GM23338 (cell line): Measurements from ENCODE around the gene ADGRV1. TPM values are rescaled to one million over a fixed set of nuclear protein-coding genes. Genes with fewer than 3 reads are reported as not detected.

Source experiments
- ATAC-seq: fragments of 200-7000 bp; cut with Tn5 transposase; 3 replicates; pipeline ENCODE4 v1.9.1; 2020
- DNase-seq: peaks from one replicate; pipeline ENCODE4 v3.0.0-alpha.2; 2015; ENCODE audit warnings: low spot score
- H2AFZ ChIP-seq: fragments of 200-600 bp; sonication (generic); 2 replicates; pipeline ENCODE4 v1.8.0; 2016; ENCODE audit warnings: antibody characterized with exemption, mild to moderate bottlenecking, moderate library complexity
- H3F3A ChIP-seq: fragments of 200-600 bp; sonication (generic); replicated peaks from 2 replicates; pipeline ENCODE4 v1.8.0; 2017; ENCODE audit warnings: antibody characterized with exemption, mixed run types, low read depth
- H3K27ac ChIP-seq: fragments of 200-600 bp; sonication (generic); 2 replicates; pipeline ENCODE4 v1.6.1; 2016; ENCODE audit warnings: low read depth
- H3K27me3 ChIP-seq: fragments of 200-600 bp; sonication (generic); 2 replicates; pipeline ENCODE4 v1.8.0; 2016; ENCODE audit warnings: mild to moderate bottlenecking, mixed run types, moderate library complexity; ENCODE audit not compliant: insufficient read depth
- H3K36me3 ChIP-seq: fragments of 200-600 bp; sonication (generic); 2 replicates; pipeline ENCODE4 v1.8.0; 2016; ENCODE audit warnings: mild to moderate bottlenecking; ENCODE audit not compliant: insufficient read depth
- H3K4me1 ChIP-seq: fragments of 200-600 bp; sonication (generic); 2 replicates; pipeline ENCODE4 v1.8.0; 2016; ENCODE audit warnings: mild to moderate bottlenecking, moderate library complexity; ENCODE audit not compliant: insufficient read depth
- H3K4me2 ChIP-seq: fragments of 200-600 bp; sonication (generic); 2 replicates; pipeline ENCODE4 v1.7.1; 2017; ENCODE audit warnings: mixed run types
- H3K4me3 ChIP-seq: fragments of 200-600 bp; sonication (generic); 2 replicates; pipeline ENCODE4 v1.6.1; 2016; ENCODE audit warnings: mixed run types
- H3K79me2 ChIP-seq: fragments of 200-600 bp; sonication (generic); replicated peaks from 2 replicates; pipeline ENCODE4 v1.8.0; 2017; ENCODE audit warnings: mild to moderate bottlenecking; ENCODE audit not compliant: insufficient read depth
- H3K9me2 ChIP-seq: fragments of 200-600 bp; sonication (generic); 2 replicates; pipeline ENCODE4 v1.8.0; 2017; ENCODE audit not compliant: insufficient read depth
- H4K20me1 ChIP-seq: fragments of 200-600 bp; sonication (generic); replicated peaks from 2 replicates; pipeline ENCODE4 v1.8.0; 2017; ENCODE audit warnings: mild to moderate bottlenecking; ENCODE audit not compliant: insufficient read depth
- H3K27ac Mint-ChIP-seq: 2 replicates; pipeline ENCODE4 v1.8.0; 2020; ENCODE audit warnings: inconsistent platforms, mild to moderate bottlenecking, moderate library complexity, mixed read lengths
- H3K27me3 Mint-ChIP-seq: 3 replicates; pipeline ENCODE4 v1.8.0; 2022; ENCODE audit warnings: low read depth, mild to moderate bottlenecking, moderate library complexity, mixed read lengths, inconsistent platforms; ENCODE audit not compliant: insufficient read depth, poor library complexity
- H3K36me3 Mint-ChIP-seq: 3 replicates; pipeline ENCODE4 v1.8.0; 2021; ENCODE audit warnings: low read depth, mild to moderate bottlenecking, inconsistent platforms, moderate library complexity, mixed read lengths
- H3K4me1 Mint-ChIP-seq: 3 replicates; pipeline ENCODE4 v1.8.0; 2020; ENCODE audit warnings: mild to moderate bottlenecking, inconsistent platforms, mixed read lengths
- H3K4me3 Mint-ChIP-seq: 3 replicates; pipeline ENCODE4 v1.8.0; 2021; ENCODE audit warnings: moderate library complexity, mild to moderate bottlenecking, inconsistent platforms, mixed read lengths
- H3K9me3 Mint-ChIP-seq: 3 replicates; pipeline ENCODE4 v1.8.0; 2020; ENCODE audit warnings: moderate library complexity, mild to moderate bottlenecking, inconsistent platforms, mixed read lengths
- CREB1 ChIP-seq: fragments of 250-450 bp; sonication (Bioruptor Pico); IDR thresholded peaks from 2 replicates; pipeline ENCODE4 v1.5.0; 2020; ENCODE audit warnings: low read depth, mild to moderate bottlenecking, moderate library complexity
- EZH2 ChIP-seq: fragments of 200-600 bp; sonication (generic); IDR thresholded peaks from one replicate; pipeline ENCODE4 v1.8.0; 2017; ENCODE audit warnings: antibody characterized with exemption, mild to moderate bottlenecking, low read depth; ENCODE audit not compliant: unreplicated experiment
- EZH2phosphoT487 ChIP-seq: fragments of 200-600 bp; sonication (generic); IDR thresholded peaks from one replicate; pipeline ENCODE4 v1.8.1; 2018; ENCODE audit warnings: antibody characterized with exemption; ENCODE audit not compliant: unreplicated experiment
- JUNB ChIP-seq: IDR thresholded peaks from one replicate; pipeline ENCODE4 v1.6.1; 2016; ENCODE audit warnings: antibody characterized with exemption; ENCODE audit not compliant: unreplicated experiment
- POLR2AphosphoS5 ChIP-seq: IDR thresholded peaks from 2 replicates; pipeline ENCODE4 v1.6.1; 2016; ENCODE audit warnings: antibody characterized with exemption, low read depth
- STAT1 ChIP-seq: IDR thresholded peaks from one replicate; pipeline ENCODE4 v1.6.1; 2016; ENCODE audit warnings: antibody characterized with exemption; ENCODE audit not compliant: unreplicated experiment
- ZNF114 ChIP-seq: fragments of 250-450 bp; sonication (Bioruptor Pico); IDR thresholded peaks from 2 replicates; pipeline ENCODE4 v1.5.0; 2020; ENCODE audit warnings: mild to moderate bottlenecking, moderate library complexity
- polyA plus RNA-seq: library from polyadenylated mRNA; unstranded; fragments of >200 nt; fragmentation: Nextera tagmentation; extraction: Ambion mirVana; gene quantifications from 2 replicates; pipeline ENCODE4 v1.2.1, GENCODE V29; 2016
- total RNA-seq: library from RNA; depleted of rRNA; stranded (reverse); fragments of >200 nt; shearing (Covaris generic); gene quantifications from 2 replicates; pipeline ENCODE4 v1.2.3, GENCODE V29; 2014
- TF ChIP-seq, protein P1 (sequence below), 2 experiments: fragments of 200-600 bp in 1 of 2; sonication (generic) in 1 of 2; conservative IDR thresholded peaks; 2 replicates each; pipeline versions ENCODE4 v1.5.1 to v1.6.1; 2016 to 2017; ENCODE audit warnings: antibody characterized with exemption in 2 of 2, low read depth in 2 of 2, mild to moderate bottlenecking in 2 of 2, moderate library complexity in 1 of 2
- TF ChIP-seq, protein P2 (sequence below): fragments of 250-450 bp; sonication (Bioruptor Pico); IDR thresholded peaks from 2 replicates; pipeline ENCODE4 v1.5.0; 2020; ENCODE audit warnings: mild to moderate bottlenecking, moderate library complexity
- TF ChIP-seq, protein P3 (sequence below): IDR thresholded peaks from one replicate; pipeline ENCODE4 v1.6.1; 2018; ENCODE audit warnings: antibody characterized with exemption; ENCODE audit not compliant: unreplicated experiment

Gene ADGRV1
- total and polyA plus RNA-seq, 2 experiments from 2014 or later: 46.1 to 149 TPM

DNA sequence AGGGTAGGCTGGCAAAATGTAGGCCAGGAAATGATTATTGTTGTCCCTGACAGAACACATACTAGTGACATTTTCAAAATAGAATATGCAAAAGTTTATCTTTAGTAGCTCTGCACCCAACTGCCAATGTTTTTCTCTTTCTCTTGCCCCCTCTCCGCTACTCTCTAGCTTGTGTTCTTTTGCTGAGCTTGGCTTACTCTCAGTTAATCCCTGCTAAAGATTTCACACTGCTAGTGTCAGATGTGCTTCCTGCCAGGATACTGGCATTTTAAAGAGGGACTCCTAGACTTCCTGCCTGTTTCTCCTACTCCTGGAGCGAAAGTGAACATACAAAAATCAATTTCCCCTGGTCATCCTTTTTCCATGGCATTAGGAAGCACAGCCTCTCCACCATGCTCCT is 564.1 kb downstream of the ADGRV1 start:
- Histone ChIP-seq H4K20me1 (0 out of 2 replicates have a peak, but pooled peaks cover 5% of the 10 kb centered on the region), H3K4me3 (no peak overlapping the region), H3K27me3 (no peaks in the 10 kb centered on the region), H3K79me2 (no peaks in the 10 kb centered on the region), H3F3A (no peaks in the 10 kb centered on the region), H2AFZ (no peak overlapping the region), H3K9me2 (no peaks in the 10 kb centered on the region), H3K27ac (no peak overlapping the region), H3K4me2 (no peak overlapping the region), H3K4me1 (no peaks in the 10 kb centered on the region), H3K36me3 (no peaks in the 10 kb centered on the region)
- ATAC-seq: no peak
- no peak for TF ChIP-seq ZNF114 (CRISPR knock-in tag)
- no peak for TF ChIP-seq EZH2
- TF ChIP-seq, protein P1, sequence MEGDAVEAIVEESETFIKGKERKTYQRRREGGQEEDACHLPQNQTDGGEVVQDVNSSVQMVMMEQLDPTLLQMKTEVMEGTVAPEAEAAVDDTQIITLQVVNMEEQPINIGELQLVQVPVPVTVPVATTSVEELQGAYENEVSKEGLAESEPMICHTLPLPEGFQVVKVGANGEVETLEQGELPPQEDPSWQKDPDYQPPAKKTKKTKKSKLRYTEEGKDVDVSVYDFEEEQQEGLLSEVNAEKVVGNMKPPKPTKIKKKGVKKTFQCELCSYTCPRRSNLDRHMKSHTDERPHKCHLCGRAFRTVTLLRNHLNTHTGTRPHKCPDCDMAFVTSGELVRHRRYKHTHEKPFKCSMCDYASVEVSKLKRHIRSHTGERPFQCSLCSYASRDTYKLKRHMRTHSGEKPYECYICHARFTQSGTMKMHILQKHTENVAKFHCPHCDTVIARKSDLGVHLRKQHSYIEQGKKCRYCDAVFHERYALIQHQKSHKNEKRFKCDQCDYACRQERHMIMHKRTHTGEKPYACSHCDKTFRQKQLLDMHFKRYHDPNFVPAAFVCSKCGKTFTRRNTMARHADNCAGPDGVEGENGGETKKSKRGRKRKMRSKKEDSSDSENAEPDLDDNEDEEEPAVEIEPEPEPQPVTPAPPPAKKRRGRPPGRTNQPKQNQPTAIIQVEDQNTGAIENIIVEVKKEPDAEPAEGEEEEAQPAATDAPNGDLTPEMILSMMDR (conservative IDR thresholded peaks at IDR 0.05; ENCODE audit: low read depth in 2 of 2): no peak
- TF ChIP-seq CREB1 (CRISPR knock-in tag): no peak
- TF ChIP-seq, protein P2, sequence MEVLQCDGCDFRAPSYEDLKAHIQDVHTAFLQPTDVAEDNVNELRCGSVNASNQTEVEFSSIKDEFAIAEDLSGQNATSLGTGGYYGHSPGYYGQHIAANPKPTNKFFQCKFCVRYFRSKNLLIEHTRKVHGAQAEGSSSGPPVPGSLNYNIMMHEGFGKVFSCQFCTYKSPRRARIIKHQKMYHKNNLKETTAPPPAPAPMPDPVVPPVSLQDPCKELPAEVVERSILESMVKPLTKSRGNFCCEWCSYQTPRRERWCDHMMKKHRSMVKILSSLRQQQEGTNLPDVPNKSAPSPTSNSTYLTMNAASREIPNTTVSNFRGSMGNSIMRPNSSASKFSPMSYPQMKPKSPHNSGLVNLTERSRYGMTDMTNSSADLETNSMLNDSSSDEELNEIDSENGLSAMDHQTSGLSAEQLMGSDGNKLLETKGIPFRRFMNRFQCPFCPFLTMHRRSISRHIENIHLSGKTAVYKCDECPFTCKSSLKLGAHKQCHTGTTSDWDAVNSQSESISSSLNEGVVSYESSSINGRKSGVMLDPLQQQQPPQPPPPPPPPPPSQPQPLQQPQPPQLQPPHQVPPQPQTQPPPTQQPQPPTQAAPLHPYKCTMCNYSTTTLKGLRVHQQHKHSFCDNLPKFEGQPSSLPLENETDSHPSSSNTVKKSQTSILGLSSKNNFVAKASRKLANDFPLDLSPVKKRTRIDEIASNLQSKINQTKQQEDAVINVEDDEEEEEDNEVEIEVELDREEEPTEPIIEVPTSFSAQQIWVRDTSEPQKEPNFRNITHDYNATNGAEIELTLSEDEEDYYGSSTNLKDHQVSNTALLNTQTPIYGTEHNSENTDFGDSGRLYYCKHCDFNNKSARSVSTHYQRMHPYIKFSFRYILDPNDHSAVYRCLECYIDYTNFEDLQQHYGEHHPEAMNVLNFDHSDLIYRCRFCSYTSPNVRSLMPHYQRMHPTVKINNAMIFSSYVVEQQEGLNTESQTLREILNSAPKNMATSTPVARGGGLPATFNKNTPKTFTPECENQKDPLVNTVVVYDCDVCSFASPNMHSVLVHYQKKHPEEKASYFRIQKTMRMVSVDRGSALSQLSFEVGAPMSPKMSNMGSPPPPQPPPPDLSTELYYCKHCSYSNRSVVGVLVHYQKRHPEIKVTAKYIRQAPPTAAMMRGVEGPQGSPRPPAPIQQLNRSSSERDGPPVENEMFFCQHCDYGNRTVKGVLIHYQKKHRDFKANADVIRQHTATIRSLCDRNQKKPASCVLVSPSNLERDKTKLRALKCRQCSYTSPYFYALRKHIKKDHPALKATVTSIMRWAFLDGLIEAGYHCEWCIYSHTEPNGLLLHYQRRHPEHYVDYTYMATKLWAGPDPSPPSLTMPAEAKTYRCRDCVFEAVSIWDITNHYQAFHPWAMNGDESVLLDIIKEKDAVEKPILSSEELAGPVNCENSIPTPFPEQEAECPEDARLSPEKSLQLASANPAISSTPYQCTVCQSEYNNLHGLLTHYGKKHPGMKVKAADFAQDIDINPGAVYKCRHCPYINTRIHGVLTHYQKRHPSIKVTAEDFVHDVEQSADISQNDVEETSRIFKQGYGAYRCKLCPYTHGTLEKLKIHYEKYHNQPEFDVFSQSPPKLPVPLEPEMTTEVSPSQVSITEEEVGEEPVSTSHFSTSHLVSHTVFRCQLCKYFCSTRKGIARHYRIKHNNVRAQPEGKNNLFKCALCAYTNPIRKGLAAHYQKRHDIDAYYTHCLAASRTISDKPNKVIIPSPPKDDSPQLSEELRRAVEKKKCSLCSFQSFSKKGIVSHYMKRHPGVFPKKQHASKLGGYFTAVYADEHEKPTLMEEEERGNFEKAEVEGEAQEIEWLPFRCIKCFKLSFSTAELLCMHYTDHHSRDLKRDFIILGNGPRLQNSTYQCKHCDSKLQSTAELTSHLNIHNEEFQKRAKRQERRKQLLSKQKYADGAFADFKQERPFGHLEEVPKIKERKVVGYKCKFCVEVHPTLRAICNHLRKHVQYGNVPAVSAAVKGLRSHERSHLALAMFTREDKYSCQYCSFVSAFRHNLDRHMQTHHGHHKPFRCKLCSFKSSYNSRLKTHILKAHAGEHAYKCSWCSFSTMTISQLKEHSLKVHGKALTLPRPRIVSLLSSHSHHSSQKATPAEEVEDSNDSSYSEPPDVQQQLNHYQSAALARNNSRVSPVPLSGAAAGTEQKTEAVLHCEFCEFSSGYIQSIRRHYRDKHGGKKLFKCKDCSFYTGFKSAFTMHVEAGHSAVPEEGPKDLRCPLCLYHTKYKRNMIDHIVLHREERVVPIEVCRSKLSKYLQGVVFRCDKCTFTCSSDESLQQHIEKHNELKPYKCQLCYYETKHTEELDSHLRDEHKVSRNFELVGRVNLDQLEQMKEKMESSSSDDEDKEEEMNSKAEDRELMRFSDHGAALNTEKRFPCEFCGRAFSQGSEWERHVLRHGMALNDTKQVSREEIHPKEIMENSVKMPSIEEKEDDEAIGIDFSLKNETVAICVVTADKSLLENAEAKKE (CRISPR knock-in tag): no peak
- TF ChIP-seq EZH2phosphoT487: no peak
- TF ChIP-seq STAT1: no peak
- no peak for TF ChIP-seq JUNB
- TF ChIP-seq, protein P3, sequence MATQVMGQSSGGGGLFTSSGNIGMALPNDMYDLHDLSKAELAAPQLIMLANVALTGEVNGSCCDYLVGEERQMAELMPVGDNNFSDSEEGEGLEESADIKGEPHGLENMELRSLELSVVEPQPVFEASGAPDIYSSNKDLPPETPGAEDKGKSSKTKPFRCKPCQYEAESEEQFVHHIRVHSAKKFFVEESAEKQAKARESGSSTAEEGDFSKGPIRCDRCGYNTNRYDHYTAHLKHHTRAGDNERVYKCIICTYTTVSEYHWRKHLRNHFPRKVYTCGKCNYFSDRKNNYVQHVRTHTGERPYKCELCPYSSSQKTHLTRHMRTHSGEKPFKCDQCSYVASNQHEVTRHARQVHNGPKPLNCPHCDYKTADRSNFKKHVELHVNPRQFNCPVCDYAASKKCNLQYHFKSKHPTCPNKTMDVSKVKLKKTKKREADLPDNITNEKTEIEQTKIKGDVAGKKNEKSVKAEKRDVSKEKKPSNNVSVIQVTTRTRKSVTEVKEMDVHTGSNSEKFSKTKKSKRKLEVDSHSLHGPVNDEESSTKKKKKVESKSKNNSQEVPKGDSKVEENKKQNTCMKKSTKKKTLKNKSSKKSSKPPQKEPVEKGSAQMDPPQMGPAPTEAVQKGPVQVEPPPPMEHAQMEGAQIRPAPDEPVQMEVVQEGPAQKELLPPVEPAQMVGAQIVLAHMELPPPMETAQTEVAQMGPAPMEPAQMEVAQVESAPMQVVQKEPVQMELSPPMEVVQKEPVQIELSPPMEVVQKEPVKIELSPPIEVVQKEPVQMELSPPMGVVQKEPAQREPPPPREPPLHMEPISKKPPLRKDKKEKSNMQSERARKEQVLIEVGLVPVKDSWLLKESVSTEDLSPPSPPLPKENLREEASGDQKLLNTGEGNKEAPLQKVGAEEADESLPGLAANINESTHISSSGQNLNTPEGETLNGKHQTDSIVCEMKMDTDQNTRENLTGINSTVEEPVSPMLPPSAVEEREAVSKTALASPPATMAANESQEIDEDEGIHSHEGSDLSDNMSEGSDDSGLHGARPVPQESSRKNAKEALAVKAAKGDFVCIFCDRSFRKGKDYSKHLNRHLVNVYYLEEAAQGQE: no peak
- TF ChIP-seq POLR2AphosphoS5: no peak
- peaks cover 4% of the 10 kb centered on the region; the same call in 2 of the 3 replicates for H3K4me1 Mint-ChIP-seq
- no peak for DNase-seq
- no peaks in the 10 kb centered on the region for H3K27me3 Mint-ChIP-seq
- H3K27ac Mint-ChIP-seq: no peak overlapping the region
- H3K36me3 Mint-ChIP-seq: no peaks in the 10 kb centered on the region
- no peaks in the 10 kb centered on the region for H3K9me3 Mint-ChIP-seq
- H3K4me3 Mint-ChIP-seq: no peak overlapping the region
